Activated CD8-positive, alpha-beta memory T cell treated with anti-CD3 and anti-CD28 coated beads, Interleukin-2, amount 50 U/mL, for 1 hour (primary cell): ENCODE data around the gene FGF3.

Experiments
- DNase-seq: peaks from one replicate; pipeline ENCODE4 v3.0.0-alpha.2; 2020; ENCODE audit errors: extremely low read depth

The FGF3 gene

DNA sequence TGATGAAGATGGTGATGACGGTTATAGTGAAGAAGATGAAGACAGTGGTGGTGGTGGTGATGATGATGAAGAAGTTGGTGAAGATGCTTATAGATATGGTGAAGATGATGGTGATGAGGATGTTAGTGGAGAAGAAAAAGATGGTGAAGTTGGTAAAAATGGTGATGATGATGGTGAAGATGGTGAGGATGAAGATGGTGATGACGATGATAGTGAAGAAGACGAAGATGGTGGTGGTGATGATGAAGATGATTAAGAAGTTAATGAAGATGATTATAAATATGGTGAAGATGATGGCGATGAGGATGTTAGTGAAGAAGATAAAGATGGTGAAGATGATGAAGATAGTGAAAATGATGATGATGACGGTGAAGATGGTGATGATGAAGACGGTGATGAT is 25.2 kb upstream of the FGF3 start:
- DNase-seq = no peak

DNA sequence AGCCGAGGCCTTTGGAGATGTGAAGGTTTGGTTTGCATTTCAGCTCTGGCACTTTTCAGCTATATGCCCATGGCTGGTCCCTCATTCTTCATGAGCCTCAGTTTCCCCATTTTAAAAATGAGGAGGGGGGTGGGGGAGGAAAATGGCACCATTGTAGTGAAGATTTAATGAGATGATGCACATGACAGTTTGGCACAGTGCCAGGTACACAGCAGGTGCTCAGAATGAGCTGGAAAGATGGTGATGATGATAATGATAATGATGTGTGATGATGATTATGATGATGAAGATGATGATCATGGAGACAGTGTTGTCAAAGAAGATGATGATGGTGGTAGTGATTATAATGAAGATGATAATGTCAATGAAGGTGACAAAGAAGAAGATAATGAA is 24.3 kb upstream of the FGF3 start:
- DNase-seq = no peak

DNA sequence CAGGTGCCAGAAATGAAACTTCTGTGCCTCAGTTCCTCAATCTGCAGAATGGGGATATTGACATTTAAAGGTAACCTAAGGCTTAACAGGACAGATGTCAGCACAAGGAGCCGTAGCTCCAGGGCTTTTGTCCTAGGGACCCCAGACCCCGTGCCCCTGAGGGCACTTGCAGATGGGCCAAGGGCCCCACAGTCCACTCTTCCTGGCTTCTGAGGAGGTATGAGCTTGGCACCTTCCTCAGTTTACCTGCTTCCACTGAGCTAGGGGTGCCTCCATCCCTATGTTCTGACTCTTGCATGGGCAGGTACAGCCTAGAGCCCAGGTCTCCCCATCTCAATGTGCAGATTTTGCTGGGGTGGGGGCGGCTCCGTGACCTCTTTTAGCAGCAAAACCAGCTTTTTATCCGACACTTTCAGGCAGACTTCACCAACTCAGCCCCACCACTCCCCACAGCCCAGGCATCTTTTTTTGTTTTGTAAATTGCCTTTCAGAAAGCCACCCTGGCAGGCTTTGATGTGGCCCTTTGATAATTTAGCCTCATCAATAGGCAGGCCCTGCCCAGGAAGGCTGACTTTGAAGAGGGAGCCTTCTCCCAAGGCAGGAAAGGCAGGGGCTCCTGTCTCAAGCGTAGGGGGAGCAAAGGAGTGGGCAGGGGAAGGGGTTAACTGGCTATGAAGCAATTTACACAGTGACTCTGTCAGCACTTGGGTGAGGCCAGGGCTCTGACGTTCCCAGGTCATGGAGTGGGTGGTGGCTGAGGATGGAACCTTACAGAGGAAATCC is 23.7 kb upstream of the FGF3 start:
- DNase-seq = no peak

DNA sequence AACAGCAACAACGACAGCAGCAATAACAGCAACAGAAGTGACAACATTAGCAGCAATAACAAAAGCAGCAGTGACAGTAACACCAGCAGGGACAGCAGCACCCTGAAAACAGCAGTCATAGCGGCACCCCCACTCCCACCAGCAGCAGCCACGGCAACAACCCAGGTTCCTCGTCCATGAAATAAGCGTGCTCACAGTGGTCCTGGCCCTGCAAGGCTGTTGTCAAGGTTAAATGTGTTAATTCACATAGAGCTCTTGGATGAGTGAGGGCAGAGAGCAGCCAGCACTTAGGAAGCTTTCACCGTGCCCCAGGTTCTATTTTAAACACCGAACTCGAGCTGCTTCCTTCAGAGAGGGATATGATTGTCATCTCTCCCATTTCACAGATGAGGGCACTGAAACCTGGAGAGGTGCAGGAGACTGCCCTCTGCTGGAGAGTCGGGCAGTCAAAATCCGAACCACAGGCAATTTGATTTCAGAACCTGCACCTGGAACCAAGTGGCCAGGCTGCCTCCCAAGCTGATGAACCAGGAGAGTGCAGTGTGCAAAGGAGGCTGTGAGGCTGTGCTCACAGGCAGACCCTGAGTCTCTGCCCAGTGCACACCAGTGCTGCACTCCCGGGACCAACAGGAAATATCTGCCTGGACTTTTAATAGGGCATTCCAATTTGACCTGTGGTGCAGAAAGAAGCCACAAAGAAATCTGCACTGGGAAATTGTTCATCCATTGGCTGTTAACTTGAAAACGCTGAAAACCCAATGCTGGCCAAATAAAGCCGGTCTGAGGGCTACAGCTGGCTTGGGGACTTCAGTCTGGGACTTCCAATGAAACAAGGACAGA is 22.9 kb upstream of the FGF3 start:
- no peak for DNase-seq

DNA sequence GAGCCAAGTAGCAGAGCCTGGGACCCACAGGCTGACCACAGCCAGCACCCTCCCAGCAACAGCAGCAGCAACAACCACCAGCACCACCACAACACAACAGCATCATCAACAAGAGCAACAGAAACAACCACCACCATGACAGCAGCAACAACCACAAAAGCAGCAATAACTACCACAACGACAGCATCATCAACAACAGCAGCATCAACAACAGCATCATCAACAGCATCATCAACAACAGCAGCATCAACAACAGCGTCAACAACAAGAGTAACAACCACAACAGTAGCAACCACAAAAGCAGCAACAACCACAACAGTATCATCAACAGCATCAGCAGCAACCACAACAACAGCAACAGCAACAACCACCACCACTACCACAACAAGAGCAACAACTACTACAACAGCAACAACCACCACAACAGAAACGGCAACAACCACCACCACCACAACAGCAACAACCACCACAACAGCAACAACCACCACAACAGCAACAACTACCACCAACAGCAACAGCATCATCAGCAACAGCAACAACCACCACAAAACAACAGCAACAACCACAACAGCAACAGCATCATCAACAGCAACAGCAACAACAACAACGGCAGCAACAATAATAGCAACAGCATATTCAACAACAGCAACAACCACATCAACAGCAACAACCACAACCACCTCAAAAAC is 22.1 kb upstream of the FGF3 start:
- DNase-seq = no peak

DNA sequence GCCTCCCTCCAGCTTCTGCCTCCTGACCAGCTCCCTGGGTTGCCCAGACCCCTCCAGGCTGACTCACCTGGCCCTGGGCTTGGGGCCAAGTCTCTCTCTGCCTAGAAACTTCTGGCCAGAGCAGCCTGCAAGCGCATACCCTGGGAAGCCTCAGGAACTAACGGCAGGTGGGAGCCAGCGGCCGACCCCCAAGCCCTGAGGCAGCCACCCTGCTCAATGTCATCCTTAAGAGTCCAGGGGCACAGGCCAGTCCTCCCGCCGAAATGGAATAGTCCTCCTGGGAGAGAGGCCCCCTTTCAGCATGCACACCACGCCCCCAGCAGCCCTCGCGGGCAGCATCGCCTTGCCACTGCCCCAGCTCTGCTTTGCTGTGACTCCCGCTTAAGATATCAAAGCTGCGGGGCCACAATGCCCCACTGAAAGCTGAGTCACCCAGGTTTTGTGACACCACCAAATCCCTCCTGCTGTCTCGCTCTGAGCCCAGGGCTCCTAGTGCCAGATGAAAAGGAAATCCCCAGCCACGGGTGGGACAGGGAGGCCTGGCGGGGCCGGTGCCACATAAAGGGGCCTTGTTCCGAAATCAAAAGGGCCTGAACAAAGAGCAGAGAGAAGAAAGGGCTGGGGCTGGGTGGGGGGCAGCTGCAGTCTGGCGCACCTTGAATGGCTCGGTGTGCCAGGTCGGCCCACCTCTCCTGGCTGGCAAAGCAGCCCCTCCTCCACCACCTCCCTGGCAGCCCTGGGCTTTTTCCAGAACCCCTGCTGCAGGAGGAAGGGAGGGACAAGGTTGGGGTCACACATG is 21.4 kb upstream of the FGF3 start:
- DNase-seq = no peak

DNA sequence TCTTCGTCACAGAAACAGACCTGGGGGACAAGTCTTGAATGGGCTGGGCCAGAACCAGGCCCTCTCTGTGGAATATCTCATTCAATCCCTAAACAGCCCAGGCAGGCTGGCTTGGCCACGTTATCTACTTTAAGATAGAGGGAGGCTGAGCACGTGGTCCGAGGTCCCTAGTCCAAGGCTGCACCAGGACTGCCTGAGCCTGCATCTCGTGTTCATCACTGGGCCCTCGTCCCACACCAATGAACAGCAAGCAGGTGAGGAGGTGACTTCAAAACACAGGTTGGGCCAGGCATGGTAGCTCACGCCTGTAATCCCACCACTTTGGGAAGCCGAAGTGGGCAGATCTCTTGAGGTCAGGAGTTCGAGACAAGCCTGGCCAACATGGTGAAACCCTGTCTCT is 20.3 kb upstream of the FGF3 start:
- DNase-seq = no peak

DNA sequence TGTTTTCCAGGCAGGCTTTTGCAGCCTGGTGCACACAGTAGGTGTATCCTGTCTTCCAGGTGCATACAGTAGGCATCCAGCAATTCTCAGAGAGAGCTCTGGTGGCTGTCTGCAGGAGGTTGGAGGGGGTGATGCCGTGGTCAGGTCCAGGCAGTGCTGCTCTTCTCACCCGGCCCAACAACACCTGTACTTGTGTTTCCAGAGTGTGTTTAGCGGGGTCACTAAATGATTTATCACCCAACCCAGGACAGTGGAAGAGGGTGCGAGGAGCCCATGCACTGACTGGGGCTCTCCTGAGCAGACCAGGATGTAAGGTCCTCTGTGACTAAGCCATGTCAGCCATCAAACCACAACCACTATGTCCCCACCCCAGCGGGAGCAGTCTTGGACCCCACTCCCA is 18.6 kb upstream of the FGF3 start:
- no peak for DNase-seq

DNA sequence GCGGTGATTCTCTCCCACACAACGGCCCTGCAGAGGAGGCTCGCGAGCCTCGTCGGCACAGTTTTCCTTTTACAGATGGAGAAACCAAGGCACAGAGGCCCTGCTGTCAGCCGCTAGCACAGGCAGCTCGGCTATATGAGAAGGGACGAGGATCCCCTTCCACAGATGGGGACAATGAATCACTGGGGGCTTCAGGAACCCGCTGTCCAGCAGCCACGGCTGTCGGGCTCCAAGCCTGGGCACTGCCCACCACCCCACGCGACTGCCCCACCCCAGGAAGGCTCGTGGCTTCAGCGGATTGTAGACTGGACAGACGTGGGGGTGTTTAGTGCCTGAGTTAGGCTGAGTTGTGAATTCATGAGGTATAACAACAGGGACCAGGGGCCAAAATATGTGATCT is 17.2 kb upstream of the FGF3 start:
- no peak for DNase-seq

DNA sequence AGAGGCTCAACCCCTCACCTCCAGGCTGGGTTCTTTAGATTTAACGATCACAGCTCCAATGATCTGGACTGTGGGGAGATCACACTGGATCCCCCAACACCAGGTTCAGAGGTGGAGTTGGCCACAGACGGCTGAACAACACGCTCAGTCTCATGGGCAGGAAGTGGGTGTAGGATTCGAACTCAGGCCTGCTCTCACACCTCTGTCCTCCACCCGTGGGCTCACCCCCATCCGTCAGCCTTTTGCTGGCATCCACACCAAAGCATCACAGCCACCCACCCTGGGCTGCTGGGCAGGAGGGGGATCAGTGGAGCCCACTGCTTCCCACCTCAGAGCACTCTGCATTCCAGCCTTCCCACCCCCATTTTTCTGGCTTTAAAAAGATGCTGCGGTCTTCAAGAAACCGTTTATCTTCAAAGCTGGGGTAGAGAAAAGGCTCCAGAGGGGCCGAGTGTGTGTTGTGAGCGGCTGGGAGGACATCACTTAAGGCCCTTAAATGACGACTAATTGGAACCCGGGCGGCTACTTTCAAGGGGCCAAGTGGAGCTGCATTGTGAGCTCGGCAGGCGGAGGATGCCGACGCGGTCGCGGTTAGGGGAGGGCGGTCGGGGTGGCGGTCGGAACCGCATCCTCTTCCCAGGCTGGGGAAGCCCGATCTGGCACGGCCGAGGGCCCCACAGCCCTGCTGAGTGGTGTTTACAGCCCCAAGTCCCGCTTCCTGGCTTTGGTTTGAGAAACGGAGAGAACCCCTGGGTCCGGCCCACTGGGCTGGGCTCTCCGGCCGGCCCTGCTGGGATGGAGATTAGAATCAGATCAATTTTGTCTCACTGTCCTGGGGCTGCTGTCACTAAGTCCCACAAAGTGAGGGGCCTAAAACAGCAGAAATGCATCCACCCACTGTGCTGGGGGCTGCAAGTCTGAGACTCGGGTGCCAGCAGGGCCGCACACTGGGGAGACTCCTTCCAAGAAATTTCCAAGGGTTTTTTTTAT is 15.9 kb upstream of the FGF3 start:
- DNase-seq = no peak

DNA sequence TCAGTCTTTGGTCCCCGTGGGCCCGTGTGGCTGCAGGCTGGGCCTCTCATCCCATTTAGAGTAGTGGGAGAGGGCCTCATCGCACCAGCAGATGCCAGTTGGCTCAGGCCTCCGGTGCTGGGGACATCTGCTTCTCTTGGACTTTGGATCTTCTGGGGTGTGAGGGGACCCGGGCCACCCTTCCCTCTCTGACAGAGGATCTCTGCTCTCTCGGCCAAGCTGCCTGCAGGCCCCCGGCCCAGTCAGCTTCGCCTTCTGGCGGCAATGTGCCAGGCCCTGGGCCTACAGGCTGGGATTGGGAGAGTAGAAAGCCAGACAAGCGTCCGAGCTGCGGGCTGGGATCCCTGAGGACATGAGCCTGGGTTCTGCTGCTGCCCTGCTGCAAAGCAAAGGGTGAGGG is 15.0 kb upstream of the FGF3 start:
- DNase-seq = no peak

DNA sequence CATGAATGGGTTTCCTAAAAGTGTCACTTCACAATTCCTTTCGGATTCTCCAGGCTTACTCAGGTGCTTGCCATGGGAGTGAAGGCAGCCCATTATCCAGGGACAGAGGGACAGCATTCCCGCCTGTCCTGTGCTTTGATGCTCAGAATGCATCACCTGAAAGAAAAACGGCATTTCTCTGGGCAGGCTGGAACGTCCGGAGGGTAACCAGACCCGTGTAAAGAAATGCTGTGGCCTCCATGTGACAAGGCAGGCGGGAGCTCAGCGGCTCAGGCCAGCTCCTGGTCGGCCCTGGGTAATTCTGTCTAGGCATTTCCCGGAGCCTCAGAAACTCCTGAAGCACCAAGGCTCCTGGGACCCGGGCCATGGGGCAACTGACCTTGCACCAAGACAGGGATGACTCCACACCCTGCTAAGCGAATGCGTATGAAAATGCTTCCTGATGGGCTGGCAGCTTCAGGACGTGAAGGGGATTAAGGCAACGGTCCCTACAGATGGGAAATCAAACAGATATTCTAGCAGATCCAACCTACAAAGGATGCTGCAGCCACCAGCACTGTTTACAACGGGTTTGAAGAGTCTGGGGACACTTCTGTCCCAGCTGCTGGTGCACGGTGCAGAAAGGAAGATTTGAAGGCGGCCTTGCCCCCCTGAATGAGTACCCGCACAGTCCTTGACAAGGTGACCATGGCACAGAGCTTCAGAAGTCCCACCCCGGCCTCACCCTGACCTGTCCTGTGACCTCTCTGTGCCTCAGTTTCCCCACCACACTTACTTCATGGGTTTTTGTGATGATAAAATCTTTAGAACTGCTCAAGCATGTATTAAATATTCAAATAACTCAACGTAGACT is 13.6 kb upstream of the FGF3 start:
- no peak for DNase-seq

DNA sequence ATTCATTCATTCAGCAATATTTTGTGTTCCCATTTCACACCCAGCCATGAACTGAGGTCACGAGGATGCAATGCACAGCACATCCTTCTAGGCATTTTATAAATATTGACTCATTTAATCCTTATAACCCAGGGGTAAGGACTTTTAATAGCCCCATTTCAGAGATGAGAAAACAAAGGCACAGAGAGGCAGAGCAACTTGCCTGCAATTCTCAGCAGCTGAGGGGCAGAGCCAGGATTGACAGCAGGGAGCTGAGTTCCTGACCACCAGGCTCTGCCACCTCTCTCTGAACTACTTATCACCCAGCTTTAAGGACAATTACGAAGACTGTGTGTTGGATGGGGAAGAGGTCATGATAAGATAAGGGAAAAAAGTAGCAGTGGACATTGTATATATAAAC is 12.8 kb upstream of the FGF3 start:
- no peak for DNase-seq

DNA sequence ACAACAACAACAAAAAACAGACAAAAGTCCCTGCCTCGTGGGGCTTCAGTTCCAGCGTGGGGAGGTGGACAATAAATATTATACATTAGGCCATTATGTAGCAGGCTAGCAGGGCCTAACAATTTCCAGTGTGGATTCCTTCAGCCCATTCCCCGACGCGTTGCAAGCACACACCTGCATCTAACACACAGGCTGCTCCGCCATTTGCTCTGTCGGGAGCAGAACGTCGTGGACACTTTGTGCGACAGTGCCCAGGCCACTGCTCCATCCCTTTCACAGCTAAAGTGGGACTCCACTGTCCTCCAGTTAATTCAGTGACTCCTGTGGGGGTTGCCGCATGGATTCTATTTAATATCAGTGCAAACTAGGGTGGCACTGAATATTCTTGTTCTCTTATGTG is 10.9 kb upstream of the FGF3 start:
- DNase-seq = no peak

DNA sequence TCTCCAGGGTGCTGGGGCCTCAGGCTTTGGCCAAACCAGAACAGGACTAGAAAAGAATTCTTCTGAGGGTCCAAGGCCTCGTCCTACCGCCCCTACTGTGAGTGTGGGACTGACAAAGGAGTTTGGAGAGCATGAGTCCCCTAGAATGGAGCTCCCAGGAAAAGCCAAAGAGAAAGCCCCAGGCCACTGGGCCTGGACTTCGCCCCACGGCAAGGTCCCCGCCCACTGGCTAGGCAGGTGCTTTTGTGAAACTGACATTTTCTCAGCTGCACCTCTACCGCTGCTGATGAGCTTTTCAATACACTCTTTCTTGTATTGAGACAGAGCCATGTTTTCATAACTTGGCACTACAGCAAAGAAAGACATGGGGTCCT is 9.7 kb upstream of the FGF3 start:
- DNase-seq = no peak

DNA sequence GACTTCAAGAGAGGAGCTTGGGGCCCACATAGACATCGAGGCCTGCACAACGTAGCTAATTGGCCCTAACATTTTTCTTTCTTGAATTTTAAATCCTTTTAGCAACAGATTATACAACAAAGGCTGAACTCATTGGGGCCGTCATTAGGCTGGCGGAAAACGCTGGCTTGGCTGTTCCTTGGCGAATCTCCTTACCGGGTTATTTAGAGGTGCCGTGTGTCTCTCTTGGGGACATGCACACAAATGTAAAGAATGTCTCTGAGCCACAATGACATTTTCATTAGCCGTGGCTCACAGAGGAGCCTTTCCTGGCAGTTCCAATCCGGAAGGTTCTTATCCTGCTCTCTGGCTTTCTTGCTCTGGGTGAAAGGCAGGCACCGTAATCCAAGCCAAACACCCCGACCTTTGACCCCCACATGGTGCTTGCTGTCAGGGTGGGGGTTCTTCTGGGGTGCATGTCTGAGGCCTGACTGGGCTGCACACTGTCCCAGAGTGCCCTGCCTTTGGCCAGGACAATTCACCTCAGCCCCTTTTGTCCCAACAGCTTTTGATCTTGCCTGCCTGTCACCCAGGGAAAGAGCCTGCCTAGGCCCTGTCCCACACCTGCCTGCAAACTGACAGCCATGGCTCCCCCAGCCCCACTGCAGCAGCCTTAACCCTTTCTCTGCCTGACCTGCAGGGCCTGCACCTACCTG is 9.2 kb upstream of the FGF3 start:
- DNase-seq = no peak

DNA sequence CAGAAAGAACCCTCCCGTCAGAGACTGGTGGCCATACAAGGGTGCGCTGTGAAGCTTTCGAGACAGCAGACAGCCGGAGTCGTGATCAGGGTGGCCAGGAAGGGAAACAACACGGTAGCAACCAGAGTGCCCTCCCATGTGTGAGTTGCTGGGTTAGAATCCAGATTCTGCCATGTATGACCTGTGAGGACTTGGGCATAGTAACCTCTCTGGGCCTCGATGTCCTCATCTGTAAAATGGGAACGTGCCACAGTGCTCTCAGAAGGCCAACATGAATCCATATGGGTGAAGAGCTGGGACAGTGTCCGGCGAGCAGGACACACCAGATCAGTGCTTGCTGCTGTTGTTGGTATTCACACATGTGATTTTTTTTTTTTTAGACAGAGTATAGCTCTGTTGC is 7.6 kb upstream of the FGF3 start:
- DNase-seq = no peak

DNA sequence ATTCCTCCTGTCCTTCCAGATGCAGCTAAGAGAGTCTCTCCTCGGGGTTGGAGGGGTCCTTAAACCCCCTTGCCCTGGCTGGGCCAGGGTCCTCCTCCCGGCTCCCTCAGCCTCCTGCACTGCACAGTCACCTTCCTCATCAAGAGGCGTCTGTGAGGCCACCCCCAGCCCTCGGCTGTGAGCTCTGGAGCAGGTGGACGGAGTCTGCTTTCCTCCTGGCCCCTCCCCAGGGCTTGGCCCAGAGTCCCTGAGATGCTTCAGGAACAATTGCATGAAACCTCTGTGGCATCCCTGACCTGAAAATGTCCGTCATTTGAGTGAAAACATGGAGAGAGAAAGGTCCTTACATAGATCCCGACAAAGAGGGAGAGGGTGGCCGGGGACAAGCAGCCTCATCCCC is 6.7 kb upstream of the FGF3 start:
- no peak for DNase-seq
